IMR-90 (cell line): ENCODE measurements around the gene GABPA. TPM values are rescaled to one million over a fixed set of nuclear protein-coding genes. Genes with fewer than 3 reads are reported as not detected.

Experiments used
- ATAC-seq: fragments of 200-7000 bp; cut with Tn5 transposase; 2 replicates; pipeline ENCODE4 v1.9.1; 2020; ENCODE audit warnings: low read depth, mild to moderate bottlenecking, moderate library complexity
- BruUV-seq: library from RNA; stranded (reverse); fragments of 400-500 nt; replicated peaks from 2 replicates; lab custom pipeline; 2021; lab: Mats Ljungman, UMichigan
- CTCF ChIA-PET: fragments of 300-600 bp; formaldehyde crosslinking; extraction: SDS; loops from one replicate; lab custom pipeline; 2021; ENCODE audit warnings: antibody characterized with exemption; lab: Yijun Ruan, JAX
- POLR2A ChIA-PET: fragments of 300-600 bp; sonication (Branson Sonifier 250); formaldehyde crosslinking; loops from one replicate; lab custom pipeline; 2022; ENCODE audit warnings: antibody characterized with exemption; ENCODE audit not compliant: unreplicated experiment; lab: Charles Lee
- DNase-seq: peaks from one replicate; pipeline ENCODE4 v3.0.0; 2013
- H2AFZ ChIP-seq: replicated peaks from 2 replicates; pipeline ENCODE3; 2013; ENCODE audit warnings: low read length, mild to moderate bottlenecking; ENCODE audit not compliant: poor library complexity
- H2AK5ac ChIP-seq: 2 replicates; pipeline ENCODE4 v1.6.1; 2013; ENCODE audit warnings: low read depth, low read length, inconsistent platforms
- H2AK9ac ChIP-seq: replicated peaks from 2 replicates; pipeline ENCODE3; 2013; ENCODE audit warnings: mild to moderate bottlenecking, low read depth, low read length, moderate library complexity; ENCODE audit not compliant: poor library complexity
- H2BK120ac ChIP-seq: 2 replicates; pipeline ENCODE4 v1.6.1; 2013; ENCODE audit warnings: low read depth, low read length, inconsistent platforms
- H2BK15ac ChIP-seq: 3 replicates; pipeline ENCODE4 v1.6.1; 2013; ENCODE audit warnings: low read depth, low read length, inconsistent platforms
- H2BK20ac ChIP-seq: 2 replicates; pipeline ENCODE4 v1.6.1; 2013; ENCODE audit warnings: low read depth, mild to moderate bottlenecking, inconsistent platforms, low read length, moderate library complexity
- H2BK5ac ChIP-seq: 2 replicates; pipeline ENCODE4 v1.6.1; 2013; ENCODE audit warnings: mild to moderate bottlenecking, low read depth, low read length, inconsistent platforms; ENCODE audit not compliant: poor library complexity, severe bottlenecking
- H3K14ac ChIP-seq: replicated peaks from 2 replicates; pipeline ENCODE4 v1.6.1; 2013; ENCODE audit warnings: low read depth, low read length, inconsistent platforms
- H3K18ac ChIP-seq: 2 replicates; pipeline ENCODE4 v1.6.1; 2013; ENCODE audit warnings: low read depth, low read length, control low read depth
- H3K23ac ChIP-seq: 2 replicates; pipeline ENCODE4 v1.6.1; 2013; ENCODE audit warnings: low read depth, low read length, inconsistent platforms
- H3K27ac ChIP-seq: 2 replicates; pipeline ENCODE4 v1.5.1; 2013; ENCODE audit warnings: mild to moderate bottlenecking, control low read depth, low read length; ENCODE audit not compliant: insufficient read depth
- H3K27me3 ChIP-seq: 2 replicates; pipeline ENCODE4 v1.6.1; 2013; ENCODE audit warnings: low read length; ENCODE audit not compliant: control insufficient read depth, insufficient read depth
- H3K36me3 ChIP-seq: 2 replicates; pipeline ENCODE4 v1.6.1; 2013; ENCODE audit warnings: low read length, mixed read lengths; ENCODE audit not compliant: control insufficient read depth, insufficient read depth
- H3K4ac ChIP-seq: 2 replicates; pipeline ENCODE4 v1.6.1; 2013; ENCODE audit warnings: low read depth, low read length, inconsistent platforms
- H3K4me1 ChIP-seq: 2 replicates; pipeline ENCODE4 v1.6.1; 2013; ENCODE audit warnings: low read length, mixed read lengths; ENCODE audit not compliant: control insufficient read depth, insufficient read depth
- H3K4me2 ChIP-seq: 2 replicates; pipeline ENCODE4 v1.6.1; 2013; ENCODE audit warnings: low read depth, mild to moderate bottlenecking, control low read depth, low read length, moderate library complexity
- H3K4me3 ChIP-seq: 2 replicates; pipeline ENCODE4 v1.5.1; 2013; ENCODE audit warnings: low read depth, mild to moderate bottlenecking, control low read depth, low read length, moderate library complexity; ENCODE audit not compliant: insufficient read depth
- H3K56ac ChIP-seq: 2 replicates; pipeline ENCODE4 v1.6.1; 2013; ENCODE audit warnings: low read length, inconsistent platforms; ENCODE audit not compliant: insufficient read depth; ENCODE audit errors: extremely low read depth
- H3K79me1 ChIP-seq, 2 experiments: 2 replicates each; pipeline ENCODE4 v1.6.1; 2013; ENCODE audit warnings: low read length in 2 of 2, inconsistent platforms in 1 of 2, low read depth in 1 of 2
- H3K9ac ChIP-seq: 2 replicates; pipeline ENCODE4 v1.6.1; 2013; ENCODE audit warnings: low read depth, low read length, control low read depth
- H3K9me1 ChIP-seq: 2 replicates; pipeline ENCODE4 v1.6.1; 2013; ENCODE audit warnings: low read length, inconsistent platforms; ENCODE audit not compliant: insufficient read depth
- H3K9me3 ChIP-seq: 2 replicates; pipeline ENCODE4 v1.6.1; 2013; ENCODE audit warnings: low read length; ENCODE audit not compliant: control insufficient read depth, insufficient read depth
- H4K20me1 ChIP-seq: 2 replicates; pipeline ENCODE4 v1.6.1; 2013; ENCODE audit warnings: low read length, inconsistent platforms; ENCODE audit not compliant: insufficient read depth
- H4K5ac ChIP-seq: 2 replicates; pipeline ENCODE4 v1.6.1; 2013; ENCODE audit warnings: mild to moderate bottlenecking, low read depth, low read length, control low read depth
- H4K8ac ChIP-seq, 2 experiments: 2 replicates each; pipeline ENCODE4 v1.6.1; 2013; ENCODE audit warnings: low read depth in 2 of 2, low read length in 2 of 2, control low read depth in 1 of 2, inconsistent platforms in 1 of 2
- H4K91ac ChIP-seq: 2 replicates; pipeline ENCODE4 v1.6.1; 2013; ENCODE audit warnings: low read depth, low read length, inconsistent platforms; ENCODE audit not compliant: insufficient read depth
- CHD1 ChIP-seq: IDR thresholded peaks from 2 replicates; pipeline ENCODE4 v1.6.1; 2012; ENCODE audit warnings: low read depth, low read length, improper control_type of control experiment
- MAZ ChIP-seq: IDR thresholded peaks from 2 replicates; pipeline ENCODE4 v1.6.1; 2012; ENCODE audit warnings: low read depth, mild to moderate bottlenecking, low read length, improper control_type of control experiment, moderate library complexity, borderline replicate concordance
- RAD21 ChIP-seq: IDR thresholded peaks from 2 replicates; pipeline ENCODE4 v1.6.1; 2012; ENCODE audit warnings: low read length, improper control_type of control experiment
- RCOR1 ChIP-seq: IDR thresholded peaks from 2 replicates; pipeline ENCODE4 v1.6.1; 2012; ENCODE audit warnings: mild to moderate bottlenecking, low read length, improper control_type of control experiment; ENCODE audit not compliant: insufficient replicate concordance
- WGBS, 2 experiments: methylation state at CpG; one replicate each; pipeline versions ENCODE4 v1.1.5 to v1.1.7; 2013; ENCODE audit warnings: missing lambda C conversion rate in 2 of 2; ENCODE audit not compliant: insufficient read length in 1 of 2; ENCODE audit errors: extremely low coverage in 2 of 2; 5-methylcytosine and 5-hydroxymethylcytosine counted together
- dilution Hi-C: fragments of 300-500 bp; cut with HindIII; formaldehyde crosslinking; loops from one replicate; pipeline ENCODE4 v1.14.3; 2018; ENCODE audit warnings: low sequenced_read_pairs; ENCODE audit not compliant: unreplicated experiment
- in situ Hi-C: fragments of 300-500 bp; cut with MboI; formaldehyde crosslinking; loops from 3 replicates; pipeline ENCODE4 v1.14.3; 2019; ENCODE audit warnings: low sequenced_read_pairs, inconsistent platforms, mixed read lengths
- intact Hi-C: fragments of 100-400 bp; cut with micrococcal nuclease; formaldehyde crosslinking; loops from 2 replicates; pipeline ENCODE4 v1.10.0; 2022
- polyA plus RNA-seq, 3 experiments: library from polyadenylated mRNA; depleted of rRNA; stranded (reverse); fragments of >200 nt; gene quantifications; 2 replicates each; pipeline ENCODE4 v1.2.3, GENCODE V29; 2012; ENCODE audit warnings: low replicate concordance in 1 of 3
- total RNA-seq: library from RNA; depleted of rRNA; stranded (reverse); fragments of >200 nt; gene quantifications from 2 replicates; pipeline ENCODE4 v1.2.3, GENCODE V29; 2012

Gene GABPA
- total and polyA plus RNA-seq, 2 of the 4 experiments (the other 2 are of a cell fraction) = 9.0 to 17.0 TPM

GRCh38 chr21:25764065-25764464, 29.3 kb downstream of the GABPA start:
- H2AK5ac ChIP-seq = no peak overlapping the region
- H3K14ac ChIP-seq = no peak overlapping the region
- H3K4me1 ChIP-seq = peaks cover 3% of the 10 kb centered on the region; the same call in 1 of the 2 replicates
- no peak overlapping the region for H4K5ac ChIP-seq
- H3K9ac ChIP-seq = no peak overlapping the region
- intact Hi-C loops = no loop called here
- no peaks in the 10 kb centered on the region for H3K27me3 ChIP-seq
- no peaks in the 10 kb centered on the region for H3K9me1 ChIP-seq
- H3K4me3 ChIP-seq = no peak overlapping the region
- no peaks in the 10 kb centered on the region for H3K9me3 ChIP-seq
- no peak overlapping the region for H3K4me2 ChIP-seq
- H4K8ac ChIP-seq = no peak overlapping the region
- TF ChIP-seq RAD21 = no peak
- TF ChIP-seq CHD1 = no peak
- TF ChIP-seq RCOR1 = no peak
- TF ChIP-seq MAZ = no peak
- no peak overlapping the region for H3K23ac ChIP-seq
- in situ Hi-C loops = no loop called here
- ChIA-PET POLR2A (no interaction called here), CTCF (no interaction called here)
- no CpG with 5 or more reads among the region's 3 CpGs for WGBS, 2 experiments
- H3K4ac ChIP-seq = no peak overlapping the region
- ATAC-seq = no peak
- no peak overlapping the region for H2BK15ac ChIP-seq
- DNase-seq = no peak
- no peaks in the 10 kb centered on the region for H3K79me1 ChIP-seq
- BruUV-seq = no TSS peak
- H4K91ac ChIP-seq = no peak overlapping the region
- dilution Hi-C loops = no loop called here
- no peak overlapping the region for H2BK120ac ChIP-seq
- no peak overlapping the region for H3K18ac ChIP-seq
- no peak overlapping the region for H3K27ac ChIP-seq
- no peak overlapping the region for H3K56ac ChIP-seq
- no peak overlapping the region for H2AFZ ChIP-seq
- no peak overlapping the region for H2BK20ac ChIP-seq
- H3K36me3 ChIP-seq = peaks cover 10% of the 10 kb centered on the region; the same call in 1 of the 2 replicates
- H2BK5ac ChIP-seq = no peak overlapping the region
- H4K20me1 ChIP-seq = no peaks in the 10 kb centered on the region
- no peak overlapping the region for H2AK9ac ChIP-seq
